ENCODE measurements around the gene LEO1.

DNA sequence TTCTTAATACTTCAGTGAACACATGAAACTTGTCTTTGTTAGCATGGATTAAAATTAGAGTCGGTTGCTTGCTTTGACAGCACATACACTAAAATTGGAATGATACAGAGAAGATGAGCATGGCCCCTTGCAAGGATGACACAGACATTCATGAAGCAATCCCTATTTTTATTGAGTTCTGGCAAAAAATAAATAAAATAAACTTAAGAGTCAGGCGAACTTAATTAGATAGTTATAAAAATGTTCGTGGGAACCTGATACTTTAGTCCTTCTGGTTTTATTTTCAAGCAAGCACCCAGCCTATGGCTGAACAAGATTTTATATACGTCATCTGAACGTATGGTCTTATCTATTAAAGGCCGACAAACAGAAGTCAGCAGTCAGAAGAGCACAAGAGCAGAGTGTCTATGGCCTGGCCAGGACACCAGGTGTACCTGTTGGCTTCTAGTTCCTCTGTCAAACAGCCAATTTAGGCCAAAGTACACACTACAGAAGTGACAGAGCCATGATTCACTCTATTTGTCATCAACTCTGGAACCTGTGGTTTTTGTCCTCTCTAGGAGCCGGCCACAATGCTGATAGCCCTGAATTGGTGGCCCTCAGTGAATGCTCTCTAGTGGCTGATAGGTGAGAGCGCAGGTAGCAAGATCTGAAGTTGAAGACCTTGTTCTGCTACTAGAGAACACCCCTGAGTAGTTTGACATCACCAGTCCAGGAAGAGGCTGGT lies 64.3 kb downstream of the LEO1 start:
- TF ChIP-seq, protein P1, sequence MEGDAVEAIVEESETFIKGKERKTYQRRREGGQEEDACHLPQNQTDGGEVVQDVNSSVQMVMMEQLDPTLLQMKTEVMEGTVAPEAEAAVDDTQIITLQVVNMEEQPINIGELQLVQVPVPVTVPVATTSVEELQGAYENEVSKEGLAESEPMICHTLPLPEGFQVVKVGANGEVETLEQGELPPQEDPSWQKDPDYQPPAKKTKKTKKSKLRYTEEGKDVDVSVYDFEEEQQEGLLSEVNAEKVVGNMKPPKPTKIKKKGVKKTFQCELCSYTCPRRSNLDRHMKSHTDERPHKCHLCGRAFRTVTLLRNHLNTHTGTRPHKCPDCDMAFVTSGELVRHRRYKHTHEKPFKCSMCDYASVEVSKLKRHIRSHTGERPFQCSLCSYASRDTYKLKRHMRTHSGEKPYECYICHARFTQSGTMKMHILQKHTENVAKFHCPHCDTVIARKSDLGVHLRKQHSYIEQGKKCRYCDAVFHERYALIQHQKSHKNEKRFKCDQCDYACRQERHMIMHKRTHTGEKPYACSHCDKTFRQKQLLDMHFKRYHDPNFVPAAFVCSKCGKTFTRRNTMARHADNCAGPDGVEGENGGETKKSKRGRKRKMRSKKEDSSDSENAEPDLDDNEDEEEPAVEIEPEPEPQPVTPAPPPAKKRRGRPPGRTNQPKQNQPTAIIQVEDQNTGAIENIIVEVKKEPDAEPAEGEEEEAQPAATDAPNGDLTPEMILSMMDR (IDR thresholded peaks at IDR 0.05): peak; percentile 53
- no peak for TF ChIP-seq SIN3A (IDR thresholded peaks at IDR 0.05; ENCODE audit: borderline replicate concordance, insufficient read depth, low read depth, low read length)
- TF ChIP-seq POLR2AphosphoS5 (IDR thresholded peaks at IDR 0.05; ENCODE audit: low read depth, low read length): peak; percentile 36; the same call in 1 of the 2 replicates
- TF ChIP-seq, protein P2, sequence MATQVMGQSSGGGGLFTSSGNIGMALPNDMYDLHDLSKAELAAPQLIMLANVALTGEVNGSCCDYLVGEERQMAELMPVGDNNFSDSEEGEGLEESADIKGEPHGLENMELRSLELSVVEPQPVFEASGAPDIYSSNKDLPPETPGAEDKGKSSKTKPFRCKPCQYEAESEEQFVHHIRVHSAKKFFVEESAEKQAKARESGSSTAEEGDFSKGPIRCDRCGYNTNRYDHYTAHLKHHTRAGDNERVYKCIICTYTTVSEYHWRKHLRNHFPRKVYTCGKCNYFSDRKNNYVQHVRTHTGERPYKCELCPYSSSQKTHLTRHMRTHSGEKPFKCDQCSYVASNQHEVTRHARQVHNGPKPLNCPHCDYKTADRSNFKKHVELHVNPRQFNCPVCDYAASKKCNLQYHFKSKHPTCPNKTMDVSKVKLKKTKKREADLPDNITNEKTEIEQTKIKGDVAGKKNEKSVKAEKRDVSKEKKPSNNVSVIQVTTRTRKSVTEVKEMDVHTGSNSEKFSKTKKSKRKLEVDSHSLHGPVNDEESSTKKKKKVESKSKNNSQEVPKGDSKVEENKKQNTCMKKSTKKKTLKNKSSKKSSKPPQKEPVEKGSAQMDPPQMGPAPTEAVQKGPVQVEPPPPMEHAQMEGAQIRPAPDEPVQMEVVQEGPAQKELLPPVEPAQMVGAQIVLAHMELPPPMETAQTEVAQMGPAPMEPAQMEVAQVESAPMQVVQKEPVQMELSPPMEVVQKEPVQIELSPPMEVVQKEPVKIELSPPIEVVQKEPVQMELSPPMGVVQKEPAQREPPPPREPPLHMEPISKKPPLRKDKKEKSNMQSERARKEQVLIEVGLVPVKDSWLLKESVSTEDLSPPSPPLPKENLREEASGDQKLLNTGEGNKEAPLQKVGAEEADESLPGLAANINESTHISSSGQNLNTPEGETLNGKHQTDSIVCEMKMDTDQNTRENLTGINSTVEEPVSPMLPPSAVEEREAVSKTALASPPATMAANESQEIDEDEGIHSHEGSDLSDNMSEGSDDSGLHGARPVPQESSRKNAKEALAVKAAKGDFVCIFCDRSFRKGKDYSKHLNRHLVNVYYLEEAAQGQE (IDR thresholded peaks at IDR 0.05; ENCODE audit: insufficient read depth in 1 of 2, low read depth in 2 of 2, low read length in 1 of 2): no peak
- TF ChIP-seq TCF7L2 (IDR thresholded peaks at IDR 0.05; ENCODE audit: low read depth, low read length): no peak
